Immature natural killer cell (primary cell): Measurements from ENCODE around the gene CARM1. TPM values are rescaled to one million over a fixed set of nuclear protein-coding genes. Genes with fewer than 3 reads are reported as not detected.
A peak's percentile ranks its signal among the peaks of the same experiment; 100 is the strongest.
"Not testable (repeated sequence)": the region's sequence is repeated elsewhere in the genome, so short reads cannot be mapped to it uniquely, and the experiment has no call there.

Experiments used
- DNase-seq, 3 donors: peaks; one replicate each; pipeline ENCODE4 v3.0.0; 2022; ENCODE audit warnings: mixed read lengths in 1 of 3
- H3K27ac Mint-ChIP-seq, 6 donors: one replicate each; pipeline ENCODE4 v1.8.0; 2020; ENCODE audit warnings: mixed read lengths in 6 of 6, mild to moderate bottlenecking in 5 of 6, inconsistent platforms in 4 of 6, moderate library complexity in 3 of 6
- H3K27me3 Mint-ChIP-seq, 3 donors: one replicate each; pipeline ENCODE4 v1.8.0; 2020 to 2021; ENCODE audit warnings: low read depth in 3 of 3, mild to moderate bottlenecking in 3 of 3, mixed read lengths in 3 of 3, moderate library complexity in 3 of 3, inconsistent platforms in 1 of 3
- H3K36me3 Mint-ChIP-seq, 3 donors: one replicate each; pipeline ENCODE4 v1.8.0; 2020; ENCODE audit warnings: mixed read lengths in 3 of 3, inconsistent platforms in 2 of 3, mild to moderate bottlenecking in 2 of 3
- H3K4me1 Mint-ChIP-seq, 2 donors: one replicate each; pipeline ENCODE4 v1.8.0; 2020; ENCODE audit warnings: inconsistent platforms in 2 of 2, mild to moderate bottlenecking in 2 of 2, mixed read lengths in 2 of 2, moderate library complexity in 1 of 2
- H3K4me3 Mint-ChIP-seq, 5 donors: one replicate each; pipeline ENCODE4 v1.8.0; 2020; ENCODE audit warnings: mild to moderate bottlenecking in 5 of 5, mixed read lengths in 5 of 5, inconsistent platforms in 3 of 5, moderate library complexity in 3 of 5
- H3K9me3 Mint-ChIP-seq, 6 donors: one replicate each; pipeline ENCODE4 v1.8.0; 2020; ENCODE audit warnings: mild to moderate bottlenecking in 6 of 6, mixed read lengths in 6 of 6, inconsistent platforms in 4 of 6, moderate library complexity in 3 of 6
- polyA plus RNA-seq, 3 donors: library from polyadenylated mRNA; unstranded; fragments of 300-500 nt; fragmentation: Illumina TruSeq; gene quantifications; one replicate each; pipeline ENCODE4 v1.2.3, GENCODE V29; 2021

CARM1 gene
- polyA plus RNA-seq, 3 donors from 2014 or later = 0.26 to 0.83 (median 0.29) TPM

- DNase-seq = no peak
- Mint-ChIP-seq H3K9me3 (no peaks in the 10 kb centered on the region), H3K36me3 (no peaks in the 10 kb centered on the region), H3K4me1 (peaks cover 0 to 2% of the 10 kb centered on the region in 2 donors), H3K27ac (no peak overlapping the region), H3K4me3 (no peak overlapping the region), H3K27me3 (peaks cover 1 to 2% (median 2%) of the 10 kb centered on the region in 3 donors)
These were observed 16.8 kb upstream of the CARM1 start for GRCh38 chr19:10854350-10855089.

- H3K27me3 Mint-ChIP-seq = peaks cover 1 to 2% (median 2%) of the 10 kb centered on the region in 3 donors
These were observed 15.4 kb upstream of the CARM1 start for GRCh38 chr19:10855879-10856522.

GRCh38 chr19:10856899-10857298 lies 14.5 kb upstream of the CARM1 start:
- not testable (repeated sequence) for DNase-seq, H3K36me3 Mint-ChIP-seq, H3K4me1 Mint-ChIP-seq, H3K4me3 Mint-ChIP-seq, H3K9me3 Mint-ChIP-seq, H3K27ac Mint-ChIP-seq, H3K27me3 Mint-ChIP-seq

More at GRCh38 chr19:10855879-10856522, 15.4 kb upstream of the CARM1 start:
- Mint-ChIP-seq H3K4me3 (no peak overlapping the region), H3K9me3 (no peaks in the 10 kb centered on the region), H3K36me3 (no peaks in the 10 kb centered on the region), H3K27ac (peak overlapping the region in 1 of 6 donors; percentile 24), H3K4me1 (peaks cover 0 to 2% of the 10 kb centered on the region in 2 donors)
- DNase-seq = peak in 1 of 3 donors; percentile 24

GRCh38 chr19:10858204-10858828 lies 13.0 kb upstream of the CARM1 start:
- H3K9me3 Mint-ChIP-seq = no peaks in the 10 kb centered on the region
- H3K27ac Mint-ChIP-seq = peak overlapping the region in 2 of 6 donors; percentile 20 to 58
- H3K4me1 Mint-ChIP-seq = peaks cover 3 to 5% of the 10 kb centered on the region in 2 donors
- H3K27me3 Mint-ChIP-seq = peaks cover 0 to 2% (median 2%) of the 10 kb centered on the region in 3 donors
- no peaks in the 10 kb centered on the region for H3K36me3 Mint-ChIP-seq
- peak; percentile 38 to 52 (median 40) for DNase-seq
- H3K4me3 Mint-ChIP-seq = no peak overlapping the region

GRCh38 chr19:10861103-10861651 lies 10.2 kb upstream of the CARM1 start:
- Mint-ChIP-seq H3K27ac (peak overlapping the region in 1 of 6 donors; percentile 60), H3K4me1 (peaks cover 15 to 16% of the 10 kb centered on the region in 2 donors), H3K27me3 (no peaks in the 10 kb centered on the region), H3K9me3 (no peaks in the 10 kb centered on the region), H3K4me3 (no peak overlapping the region), H3K36me3 (no peaks in the 10 kb centered on the region)
- DNase-seq = peak in 1 of 3 donors; percentile 26

- Mint-ChIP-seq H3K9me3 (no peaks in the 10 kb centered on the region), H3K27me3 (peaks cover 0 to 1% (median 0%) of the 10 kb centered on the region in 3 donors), H3K27ac (peak overlapping the region in 2 of 6 donors; percentile 8 to 74), H3K4me3 (no peak overlapping the region), H3K4me1 (peaks cover 15 to 16% of the 10 kb centered on the region in 2 donors), H3K36me3 (no peaks in the 10 kb centered on the region)
- no peak for DNase-seq
These were observed 8.7 kb upstream of the CARM1 start for GRCh38 chr19:10862561-10863106.

GRCh38 chr19:10863107-10863717 lies 8.1 kb upstream of the CARM1 start:
- H3K4me3 Mint-ChIP-seq = no peak overlapping the region
- H3K36me3 Mint-ChIP-seq = no peaks in the 10 kb centered on the region
- H3K4me1 Mint-ChIP-seq = peaks cover 18 to 21% of the 10 kb centered on the region in 2 donors
- H3K27me3 Mint-ChIP-seq = peaks cover 0 to 1% (median 0%) of the 10 kb centered on the region in 3 donors
- H3K9me3 Mint-ChIP-seq = no peaks in the 10 kb centered on the region
- no peak for DNase-seq
- H3K27ac Mint-ChIP-seq = peak overlapping the region in 3 of 6 donors; percentile 39 to 74 (median 61)

- peaks cover 0 to 1% (median 0%) of the 10 kb centered on the region in 3 donors for H3K27me3 Mint-ChIP-seq
- peak overlapping the region in 4 of 6 donors; percentile 27 to 81 (median 64) for H3K27ac Mint-ChIP-seq
- H3K4me1 Mint-ChIP-seq = peaks cover 19 to 22% of the 10 kb centered on the region in 2 donors
- no peak overlapping the region for H3K4me3 Mint-ChIP-seq
- peak; percentile 74 to 78 (median 76) for DNase-seq
- H3K36me3 Mint-ChIP-seq = no peaks in the 10 kb centered on the region
- no peaks in the 10 kb centered on the region for H3K9me3 Mint-ChIP-seq
These were observed 6.8 kb upstream of the CARM1 start for GRCh38 chr19:10864538-10864899.

GRCh38 chr19:10866495-10866894 lies 4.9 kb upstream of the CARM1 start:
- H3K4me1 Mint-ChIP-seq = peaks cover 22 to 26% of the 10 kb centered on the region in 2 donors
- H3K9me3 Mint-ChIP-seq = no peaks in the 10 kb centered on the region
- no peak overlapping the region for H3K27ac Mint-ChIP-seq
- no peak for DNase-seq
- no peak overlapping the region for H3K4me3 Mint-ChIP-seq
- no peaks in the 10 kb centered on the region for H3K36me3 Mint-ChIP-seq
- H3K27me3 Mint-ChIP-seq = peaks cover 0 to 6% (median 1%) of the 10 kb centered on the region in 3 donors

- Mint-ChIP-seq H3K36me3 (no peaks in the 10 kb centered on the region), H3K4me1 (peaks cover 22 to 28% of the 10 kb centered on the region in 2 donors), H3K27ac (peak overlapping the region in 2 of 6 donors; percentile 72 to 80), H3K9me3 (no peaks in the 10 kb centered on the region), H3K27me3 (peaks cover 1 to 16% (median 5%) of the 10 kb centered on the region in 3 donors), H3K4me3 (no peak overlapping the region)
- DNase-seq = no peak
These were observed 2.3 kb upstream of the CARM1 start for GRCh38 chr19:10868872-10869547.

- Mint-ChIP-seq H3K4me1 (peaks cover 15 to 22% of the 10 kb centered on the region in 2 donors), H3K27ac (peak overlapping the region in 5 of 6 donors; percentile 51 to 86 (median 62)), H3K4me3 (peak overlapping the region in 4 of 5 donors; percentile 39 to 81 (median 70)), H3K27me3 (peaks cover 1 to 16% (median 5%) of the 10 kb centered on the region in 3 donors)
- not testable (repeated sequence) for H3K9me3 Mint-ChIP-seq, DNase-seq, H3K36me3 Mint-ChIP-seq
These were observed 1.5 kb upstream of the CARM1 start for GRCh38 chr19:10869872-10870311.

GRCh38 chr19:10870501-10870954 lies 825 bp upstream of the CARM1 start:
- H3K27me3 Mint-ChIP-seq = peaks cover 1 to 16% (median 5%) of the 10 kb centered on the region in 3 donors
- H3K36me3 Mint-ChIP-seq = no peaks in the 10 kb centered on the region
- no peak for DNase-seq
- H3K4me1 Mint-ChIP-seq = peaks cover 15 to 22% of the 10 kb centered on the region in 2 donors
- H3K27ac Mint-ChIP-seq = peak overlapping the region in 5 of 6 donors; percentile 62 to 82 (median 69)
- H3K4me3 Mint-ChIP-seq = peak overlapping the region; percentile 62 to 81 (median 73)
- no peaks in the 10 kb centered on the region for H3K9me3 Mint-ChIP-seq
